Right cardiac atrium (tissue), 5 donors: Measurements from ENCODE around the gene FAM149B1. TPM values are rescaled to one million over a fixed set of nuclear protein-coding genes. Genes with fewer than 3 reads are reported as not detected.

Experiments used
- ATAC-seq, 2 donors: fragments of 200-7000 bp; cut with Tn5 transposase; one replicate each; pipeline versions ENCODE4 v1.8.0 to v1.9.1; 2020; ENCODE audit warnings: moderate library complexity in 2 of 2, mild to moderate bottlenecking in 1 of 2
- DNase-seq, 3 donors: peaks; one replicate each; pipeline ENCODE4 v3.0.0-alpha.2; 2020
- H3K27ac ChIP-seq: one replicate; pipeline ENCODE4 v1.5.1; 2013; ENCODE audit warnings: mild to moderate bottlenecking, low read length, control low read depth, moderate library complexity
- H3K27me3 ChIP-seq: one replicate; pipeline ENCODE4 v1.6.1; 2013; ENCODE audit not compliant: control insufficient read depth, insufficient read depth
- H3K4me1 ChIP-seq: one replicate; pipeline ENCODE4 v1.6.1; 2013; ENCODE audit warnings: low read length; ENCODE audit not compliant: control insufficient read depth, insufficient read depth
- H3K4me3 ChIP-seq: one replicate; pipeline ENCODE4 v1.5.1; 2013; ENCODE audit warnings: low read length, control low read depth
- H3K9me3 ChIP-seq: one replicate; pipeline ENCODE4 v1.6.1; 2013; ENCODE audit warnings: low read length; ENCODE audit not compliant: control insufficient read depth
- WGBS: extraction: QIAGEN DNeasy Blood & Tissue Kit; methylation state at CpG from one replicate; pipeline ENCODE4 v1.1.7; 2013; 5-methylcytosine and 5-hydroxymethylcytosine counted together
- intact Hi-C, 4 donors: fragments of 100-400 bp; cut with DNase I; formaldehyde crosslinking; loops; one replicate each; pipeline versions ENCODE4 v1.11.0 to v1.14.0; 2022 to 2023
- polyA plus RNA-seq: library from polyadenylated mRNA; stranded (reverse); fragments of 200-250 nt; gene quantifications from one replicate; pipeline ENCODE4 v1.2.3, GENCODE V29; 2013
- total RNA-seq, 4 donors: library from RNA; stranded (reverse); fragmentation: NEBNext Ultra II Directional; extraction: Animal tissue kit (Norgen Biotek cat#: 25700); gene quantifications; one replicate each; pipeline ENCODE4 v1.2.1, GENCODE V29; 2021
- donor health status: healthy with polysubstance abuse.
- donor health status: DM: no; HTN: yes; CAD: no.
- donor health status: DM: no; HTN: no; CAD: no.
- donor health status: DM: no; HTN: yes; CAD: no; lungs with severe emphysema.
- donor health status: DM: yes; HTN: yes; CAD: no.

The FAM149B1 gene
- total and polyA plus RNA-seq, 5 donors = 11.6 to 17.5 (median 16.0) TPM

GRCh38 chr10:73210395-73211105 is 42.6 kb downstream of the FAM149B1 start:
- H3K4me3 ChIP-seq = no peak overlapping the region
- 95% methylated on average over 3 of the region's 3 CpGs for WGBS
- no peak overlapping the region for H3K27ac ChIP-seq
- DNase-seq (no peak), ATAC-seq (no peak)
- no peaks in the 10 kb centered on the region for H3K27me3 ChIP-seq
- intact Hi-C loops = no loop called here
- no peaks in the 10 kb centered on the region for H3K9me3 ChIP-seq
- no peaks in the 10 kb centered on the region for H3K4me1 ChIP-seq

- ATAC-seq = no peak
- Histone ChIP-seq H3K27ac (no peak overlapping the region), H3K9me3 (no peaks in the 10 kb centered on the region), H3K27me3 (no peaks in the 10 kb centered on the region), H3K4me1 (no peaks in the 10 kb centered on the region), H3K4me3 (no peak overlapping the region)
- WGBS = 81% methylated on average over 4 of the region's 4 CpGs
- no peak for DNase-seq
- intact Hi-C loops = no loop called here
Observed at GRCh38 chr10:73211106-73211811, 43.3 kb downstream of the FAM149B1 start.

GRCh38 chr10:73215749-73216148 is 47.8 kb downstream of the FAM149B1 start:
- H3K27me3 ChIP-seq = no peaks in the 10 kb centered on the region
- intact Hi-C loops = no loop called here
- H3K4me3 ChIP-seq = no peak overlapping the region
- H3K4me1 ChIP-seq = no peaks in the 10 kb centered on the region
- 94% methylated on average over 1 of the region's 1 CpG for WGBS
- no peak overlapping the region for H3K27ac ChIP-seq
- no peaks in the 10 kb centered on the region for H3K9me3 ChIP-seq
- ATAC-seq (no peak), DNase-seq (no peak)

DNA sequence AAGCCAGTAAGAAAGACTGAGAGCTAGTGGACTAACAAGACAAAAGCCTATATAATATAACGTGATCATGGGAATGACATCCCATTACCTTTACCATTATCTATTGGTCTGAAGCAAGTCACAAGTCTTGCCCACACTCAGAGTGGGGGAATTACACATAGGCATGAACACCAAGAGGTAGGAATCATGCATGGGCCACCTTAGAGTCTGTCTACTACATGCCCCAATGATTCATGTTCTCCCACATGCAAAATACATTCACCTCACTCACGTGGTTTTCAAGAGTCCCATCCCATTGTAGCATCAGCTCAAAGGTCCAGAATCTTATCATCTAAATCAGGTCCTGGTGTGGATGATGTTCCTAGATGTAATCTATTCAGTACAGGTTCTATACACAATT is 49.7 kb downstream of the FAM149B1 start:
- WGBS = 94% methylated on average over 2 of the region's 2 CpGs
- Histone ChIP-seq H3K27ac (no peak overlapping the region), H3K27me3 (no peaks in the 10 kb centered on the region), H3K4me3 (no peak overlapping the region), H3K4me1 (no peaks in the 10 kb centered on the region), H3K9me3 (no peaks in the 10 kb centered on the region)
- DNase-seq = no peak
- ATAC-seq = no peak
- intact Hi-C loops = no loop called here

DNA sequence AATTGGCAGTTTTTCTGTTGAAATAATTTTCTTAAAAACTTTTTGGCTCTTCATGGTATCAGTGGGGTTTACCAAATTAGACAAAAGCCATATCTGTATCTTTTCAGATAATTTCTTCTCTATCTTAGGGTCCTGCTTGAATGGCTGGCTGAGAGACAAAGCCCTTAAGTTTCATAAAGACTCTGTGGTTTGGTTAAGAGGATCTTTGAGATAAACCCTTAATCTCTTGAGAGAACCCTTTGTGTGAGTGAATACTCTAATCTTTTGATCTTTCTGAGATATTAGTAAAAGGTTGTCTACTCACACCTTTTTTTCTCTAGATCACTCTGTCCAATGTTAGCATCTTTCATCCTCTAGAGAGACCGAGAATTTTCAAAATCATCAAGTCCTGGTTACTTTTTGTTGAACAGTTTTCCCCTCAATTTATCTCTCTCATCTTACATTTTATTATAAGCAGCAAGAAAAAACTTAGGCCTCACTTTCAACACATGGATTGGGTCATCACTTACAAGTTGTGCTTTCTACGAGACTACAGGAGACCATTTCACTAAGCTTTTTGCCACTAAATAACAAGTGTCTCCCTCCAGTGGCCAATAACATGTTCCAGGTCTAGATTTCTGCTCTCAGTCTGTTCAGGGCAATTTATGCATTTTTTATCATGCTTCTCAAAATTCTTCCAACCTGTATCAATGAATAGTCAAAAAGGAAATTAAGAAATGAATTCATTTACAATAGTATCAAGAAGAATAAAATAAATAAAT is 50.7 kb downstream of the FAM149B1 start:
- ATAC-seq (no peak), DNase-seq (no peak)
- Histone ChIP-seq H3K27ac (no peak overlapping the region), H3K27me3 (no peaks in the 10 kb centered on the region), H3K9me3 (no peaks in the 10 kb centered on the region), H3K4me1 (no peaks in the 10 kb centered on the region), H3K4me3 (no peak overlapping the region)
- intact Hi-C loops = no loop called here
- WGBS = 91% methylated on average over 2 of the region's 2 CpGs

DNA sequence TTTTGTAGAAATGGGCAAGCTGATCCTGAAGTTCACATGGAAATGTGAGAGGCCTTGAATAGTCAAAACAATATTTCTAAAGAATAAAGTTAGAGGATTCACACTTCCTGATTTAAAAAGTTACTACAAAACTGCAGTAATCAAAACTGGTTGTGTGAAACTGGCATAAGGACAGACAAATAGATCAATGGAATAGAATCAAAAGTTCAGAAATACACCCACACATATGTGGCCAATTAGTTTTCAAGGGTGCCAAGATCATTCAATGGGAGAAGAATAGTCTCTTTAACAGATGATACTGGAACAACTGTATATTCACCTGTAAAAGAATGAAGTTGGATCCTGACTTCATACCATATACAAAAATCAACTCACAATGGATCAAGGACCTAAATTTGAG is 51.5 kb downstream of the FAM149B1 start:
- Histone ChIP-seq H3K9me3 (no peaks in the 10 kb centered on the region), H3K4me3 (no peak overlapping the region), H3K27ac (no peak overlapping the region), H3K27me3 (no peaks in the 10 kb centered on the region), H3K4me1 (no peaks in the 10 kb centered on the region)
- ATAC-seq = no peak
- no peak for DNase-seq
- intact Hi-C loops = no loop called here

DNA sequence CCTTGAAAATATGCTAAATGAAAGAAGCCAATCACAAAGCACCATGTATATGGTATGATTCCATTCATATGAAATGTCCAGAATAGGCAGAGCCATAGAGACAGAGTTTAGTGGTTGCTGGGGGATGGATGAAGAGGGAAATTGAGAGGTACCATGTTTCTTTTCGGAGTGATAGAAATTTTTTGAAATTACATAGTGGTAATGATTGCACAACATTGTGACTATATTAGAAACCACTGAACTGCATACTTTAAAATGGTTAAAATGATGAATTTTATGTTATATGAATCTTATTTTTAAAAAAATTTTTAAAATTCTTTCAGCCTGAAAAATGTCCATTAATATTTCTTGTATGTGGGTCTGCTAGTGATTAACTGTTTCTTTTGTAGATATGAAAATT is 53.1 kb downstream of the FAM149B1 start:
- no peaks in the 10 kb centered on the region for H3K9me3 ChIP-seq
- intact Hi-C loops = no loop called here

DNA sequence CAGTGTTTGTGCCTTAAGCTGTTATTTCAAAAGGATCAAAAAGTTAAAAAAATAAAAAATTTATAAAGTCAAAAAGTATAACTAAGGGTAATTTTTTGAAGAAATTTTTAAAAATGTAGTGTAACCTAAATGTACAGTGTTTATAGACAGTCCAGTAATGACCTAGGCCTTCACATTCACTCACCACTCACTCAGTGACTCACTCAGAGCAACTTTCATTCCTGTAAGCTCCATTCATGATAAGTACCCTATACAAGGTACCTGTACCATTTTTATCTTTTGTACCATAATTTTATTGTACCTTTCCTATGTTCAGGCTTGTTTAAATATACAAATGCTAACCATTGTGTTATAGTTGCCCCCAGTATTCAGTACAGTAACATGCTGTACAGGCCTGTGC is 57.6 kb downstream of the FAM149B1 start:
- H3K4me3 ChIP-seq = no peak overlapping the region
- DNase-seq (no peak), ATAC-seq (no peak)
- H3K27ac ChIP-seq = no peak overlapping the region
- intact Hi-C loops = no loop called here
- no peaks in the 10 kb centered on the region for H3K9me3 ChIP-seq
- no peaks in the 10 kb centered on the region for H3K4me1 ChIP-seq
- no peaks in the 10 kb centered on the region for H3K27me3 ChIP-seq

More for the DNA sequence above, 53.1 kb downstream of the FAM149B1 start:
- H3K27me3 ChIP-seq = no peaks in the 10 kb centered on the region
- H3K4me1 ChIP-seq = no peaks in the 10 kb centered on the region
- 97% methylated on average over 1 of the region's 1 CpG for WGBS
- no peak overlapping the region for H3K27ac ChIP-seq
- no peak overlapping the region for H3K4me3 ChIP-seq
- ATAC-seq = no peak
- no peak for DNase-seq

GRCh38 chr10:73226663-73227062 is 58.7 kb downstream of the FAM149B1 start:
- intact Hi-C loops = no loop called here
- DNase-seq (no peak), ATAC-seq (no peak)
- H3K4me1 ChIP-seq = no peaks in the 10 kb centered on the region
- no peak overlapping the region for H3K4me3 ChIP-seq
- no peaks in the 10 kb centered on the region for H3K9me3 ChIP-seq
- H3K27ac ChIP-seq = no peak overlapping the region
- H3K27me3 ChIP-seq = no peaks in the 10 kb centered on the region

- 85% methylated on average over 3 of the region's 3 CpGs for WGBS
- no peaks in the 10 kb centered on the region for H3K27me3 ChIP-seq
- ATAC-seq (no peak), DNase-seq (no peak)
- intact Hi-C loops = no loop called here
- H3K4me1 ChIP-seq = no peaks in the 10 kb centered on the region
- H3K9me3 ChIP-seq = no peaks in the 10 kb centered on the region
- no peak overlapping the region for H3K27ac ChIP-seq
- H3K4me3 ChIP-seq = no peak overlapping the region
Observed at GRCh38 chr10:73228247-73228646, 60.3 kb downstream of the FAM149B1 start.

DNA sequence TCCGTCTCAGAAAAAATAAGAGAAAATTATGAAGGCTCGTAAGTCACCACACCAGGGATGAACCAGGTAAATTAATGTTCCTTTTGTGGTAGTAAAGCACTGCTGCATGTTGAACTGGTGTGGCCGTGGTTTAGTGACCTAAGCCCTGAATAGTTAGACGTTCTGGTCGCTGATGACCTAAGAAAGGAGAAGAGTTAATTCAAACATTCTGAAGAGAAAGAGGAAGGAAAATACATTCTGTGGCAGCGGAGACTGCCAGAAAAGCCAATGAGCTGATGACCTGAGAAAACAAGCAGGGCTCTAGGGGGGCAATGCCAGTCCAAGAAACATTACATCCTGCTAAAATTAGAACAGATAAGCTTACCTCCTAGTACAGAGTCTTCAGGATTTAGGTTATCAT is 61.6 kb downstream of the FAM149B1 start:
- intact Hi-C loops = no loop called here

More for the DNA sequence above, 61.6 kb downstream of the FAM149B1 start:
- Histone ChIP-seq H3K27ac (no peak overlapping the region), H3K4me1 (no peaks in the 10 kb centered on the region), H3K4me3 (no peak overlapping the region), H3K27me3 (no peaks in the 10 kb centered on the region), H3K9me3 (no peaks in the 10 kb centered on the region)
- no peak for ATAC-seq
- 77% methylated on average over 6 of the region's 6 CpGs for WGBS
- DNase-seq = no peak
